NCI-H82 (cell line): Measurements from ENCODE around the gene CDC42BPG.

Experiments used
- DNase-seq: peaks from one replicate; lab custom pipeline; 2025; lab: John Stamatoyannopoulos, UW

CDC42BPG gene

DNA sequence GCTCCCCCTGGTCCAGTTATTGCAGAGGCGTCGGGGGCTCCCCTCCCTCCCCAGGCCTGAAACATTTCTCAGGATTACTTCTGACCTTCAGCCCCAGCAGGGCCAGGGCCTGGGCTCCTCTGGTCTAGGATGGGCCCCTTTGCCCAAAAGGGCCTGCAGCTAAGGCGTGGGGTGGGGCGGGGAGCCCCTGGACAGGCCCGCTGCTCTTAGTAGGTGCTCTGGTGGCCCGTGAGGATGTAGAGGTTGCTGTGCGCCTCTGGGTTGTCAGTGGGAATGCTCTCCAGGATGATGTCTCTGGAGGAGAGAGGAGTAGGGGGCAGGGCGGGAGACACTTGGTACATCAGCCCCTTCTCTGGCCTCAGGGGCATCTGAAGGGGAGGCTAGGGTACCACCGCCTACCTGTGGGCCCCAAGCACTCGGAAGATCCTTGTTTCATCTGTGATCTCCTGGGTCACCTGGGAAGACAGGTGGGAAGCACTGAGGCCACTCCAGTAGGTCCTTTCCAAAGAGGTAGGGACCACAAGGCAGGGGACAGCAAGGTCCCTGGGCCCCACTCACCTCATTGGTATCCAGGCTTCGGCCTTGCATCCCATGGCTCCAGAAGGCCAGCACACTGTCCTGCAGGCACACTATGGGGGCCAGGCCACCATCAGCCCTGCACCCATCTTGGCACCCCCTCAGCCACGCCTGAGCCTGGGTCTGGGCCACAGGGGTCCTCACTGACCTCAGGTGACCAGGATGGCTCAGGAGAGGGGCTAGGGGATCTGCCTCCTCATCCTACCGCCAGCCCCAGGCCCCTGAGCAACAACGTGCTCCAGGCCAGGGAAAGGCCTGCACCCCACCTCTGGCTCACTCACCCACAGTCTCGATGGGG, 54.9 kb downstream of the CDC42BPG start:
- DNase-seq, result no peak

DNA sequence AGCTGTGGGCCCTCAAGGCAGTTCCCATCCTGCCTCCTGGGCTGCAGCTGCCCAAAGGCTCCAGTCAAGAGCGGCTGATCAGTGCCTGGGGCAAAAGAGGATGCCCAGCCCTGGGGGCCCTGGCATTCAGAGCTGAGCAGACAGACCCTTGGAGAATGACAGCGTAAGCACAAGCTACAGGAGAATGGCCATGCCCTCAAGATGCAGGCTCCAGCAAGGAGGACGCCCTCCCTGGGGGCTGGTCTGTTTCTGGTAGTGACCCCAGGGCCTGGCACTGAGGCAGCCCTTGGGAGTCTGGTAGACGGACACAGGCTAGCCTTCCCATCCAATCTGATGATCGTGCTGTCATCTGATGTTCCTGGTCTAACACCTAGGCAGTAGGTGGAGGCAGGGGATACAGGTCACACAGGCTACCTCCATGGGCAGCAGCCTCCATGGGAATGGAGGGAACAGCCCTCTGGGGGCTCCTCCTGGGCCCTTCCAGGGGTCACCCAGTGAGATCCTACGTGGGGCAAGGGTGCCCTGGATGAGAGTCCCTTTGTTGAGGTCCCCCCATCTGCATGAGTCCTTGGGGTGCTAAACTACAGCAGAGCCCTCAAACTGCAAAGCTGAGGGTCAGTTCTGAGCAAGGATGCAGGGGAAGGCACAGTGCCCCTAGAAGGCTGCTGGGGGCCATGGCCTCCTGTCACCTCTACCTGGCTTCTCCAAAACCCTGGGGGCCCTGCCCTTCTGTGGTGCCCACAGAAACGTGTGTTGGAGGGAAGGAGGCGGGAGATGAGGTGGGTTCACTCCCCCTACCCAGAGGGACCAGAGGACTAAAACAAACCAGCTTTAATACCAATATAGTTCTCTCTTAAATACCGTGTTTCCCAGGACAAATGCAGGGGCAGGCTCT, 55.9 kb downstream of the CDC42BPG start:
- no peak for DNase-seq

DNA sequence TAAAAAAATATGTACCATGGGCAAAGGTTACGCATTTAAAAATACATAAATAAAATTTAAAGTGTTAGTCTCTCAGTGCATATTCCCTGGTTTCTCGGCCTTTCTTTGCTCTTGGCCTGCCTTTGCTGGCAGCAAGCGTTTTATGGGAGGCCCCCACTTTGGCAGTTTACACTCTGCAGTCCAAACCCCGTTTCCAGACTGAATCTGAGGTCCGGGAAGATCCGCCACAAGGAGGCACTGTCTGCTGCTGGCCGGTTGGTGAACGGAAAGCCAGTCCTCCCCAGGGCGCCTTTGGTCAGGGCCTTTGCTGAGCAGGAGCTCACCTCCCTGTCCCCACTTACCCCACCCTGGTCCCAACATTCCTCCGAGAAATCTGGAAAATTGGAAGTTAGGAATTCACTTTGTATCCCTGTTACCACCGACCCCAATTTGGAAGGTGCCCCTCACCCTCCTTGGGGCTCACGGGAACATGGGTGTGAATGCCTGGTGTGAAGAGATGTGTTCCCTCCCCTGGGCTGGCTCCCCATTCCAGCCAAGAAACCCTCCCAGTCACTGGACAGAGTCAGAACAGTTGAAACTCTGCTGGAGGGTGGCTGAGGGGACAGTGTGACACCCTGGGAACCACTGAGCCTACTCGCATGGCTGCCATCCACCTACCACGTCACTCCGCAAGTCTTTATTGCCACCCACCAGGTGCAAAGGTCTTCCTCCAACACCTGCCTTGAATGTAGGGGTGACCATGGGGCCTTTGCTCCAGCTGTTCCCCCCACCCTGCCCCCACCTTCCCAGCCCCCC, 56.7 kb downstream of the CDC42BPG start:
- peak; percentile 55 for DNase-seq

DNA sequence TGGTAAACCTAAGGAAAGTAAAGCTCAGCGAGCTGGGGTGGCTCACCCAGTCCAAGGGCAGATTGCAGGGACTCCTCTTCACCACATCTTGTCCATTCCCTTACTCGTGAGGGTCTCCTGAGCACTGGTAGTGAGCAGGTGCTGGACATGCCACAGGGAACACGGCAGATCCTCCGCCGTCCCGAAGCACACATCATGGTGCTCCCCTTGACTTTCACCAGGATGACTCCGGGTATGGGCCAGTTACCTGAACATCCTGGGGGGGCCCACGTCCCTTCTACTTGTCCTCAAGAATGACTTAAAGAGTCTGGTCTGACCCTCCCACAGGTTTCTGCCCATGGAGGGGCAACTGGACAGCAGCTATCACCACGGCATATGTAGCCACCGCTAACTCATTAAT, 58.1 kb downstream of the CDC42BPG start:
- no peak for DNase-seq

DNA sequence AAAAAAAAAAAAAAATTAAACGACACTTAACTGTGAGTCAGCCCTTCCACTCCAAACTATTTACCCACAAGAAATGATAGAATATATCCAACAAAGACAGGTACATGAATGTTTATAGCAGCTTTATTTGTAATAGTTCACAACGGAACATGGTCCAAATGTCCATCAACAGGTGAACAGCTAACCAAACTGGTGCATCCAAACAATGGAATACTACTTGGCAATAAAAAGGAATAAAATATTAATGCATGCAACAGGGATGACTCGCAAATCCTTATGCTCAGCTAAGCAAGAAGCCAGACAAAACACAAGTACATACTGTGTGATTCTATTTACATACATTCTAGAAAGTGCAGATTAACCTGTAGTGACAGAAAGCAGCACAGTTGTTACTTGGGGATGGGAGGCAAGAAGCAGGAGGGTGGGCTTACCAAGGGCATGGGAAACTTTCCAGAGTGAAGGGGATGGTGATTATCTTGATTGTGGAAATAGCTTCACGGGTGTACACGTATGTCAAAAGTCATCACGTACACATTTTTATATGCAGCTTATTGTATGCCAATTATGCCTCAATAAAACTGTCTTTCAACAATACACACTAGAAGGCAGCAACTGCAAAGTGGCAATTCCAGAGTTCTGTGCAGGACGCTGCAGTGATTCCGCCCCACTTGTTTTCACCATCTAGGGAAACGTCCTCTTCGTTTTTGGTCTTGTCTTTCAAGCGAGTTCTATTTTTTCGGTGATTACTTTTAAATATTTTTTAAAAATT, 59.5 kb downstream of the CDC42BPG start:
- DNase-seq, result no peak

DNA sequence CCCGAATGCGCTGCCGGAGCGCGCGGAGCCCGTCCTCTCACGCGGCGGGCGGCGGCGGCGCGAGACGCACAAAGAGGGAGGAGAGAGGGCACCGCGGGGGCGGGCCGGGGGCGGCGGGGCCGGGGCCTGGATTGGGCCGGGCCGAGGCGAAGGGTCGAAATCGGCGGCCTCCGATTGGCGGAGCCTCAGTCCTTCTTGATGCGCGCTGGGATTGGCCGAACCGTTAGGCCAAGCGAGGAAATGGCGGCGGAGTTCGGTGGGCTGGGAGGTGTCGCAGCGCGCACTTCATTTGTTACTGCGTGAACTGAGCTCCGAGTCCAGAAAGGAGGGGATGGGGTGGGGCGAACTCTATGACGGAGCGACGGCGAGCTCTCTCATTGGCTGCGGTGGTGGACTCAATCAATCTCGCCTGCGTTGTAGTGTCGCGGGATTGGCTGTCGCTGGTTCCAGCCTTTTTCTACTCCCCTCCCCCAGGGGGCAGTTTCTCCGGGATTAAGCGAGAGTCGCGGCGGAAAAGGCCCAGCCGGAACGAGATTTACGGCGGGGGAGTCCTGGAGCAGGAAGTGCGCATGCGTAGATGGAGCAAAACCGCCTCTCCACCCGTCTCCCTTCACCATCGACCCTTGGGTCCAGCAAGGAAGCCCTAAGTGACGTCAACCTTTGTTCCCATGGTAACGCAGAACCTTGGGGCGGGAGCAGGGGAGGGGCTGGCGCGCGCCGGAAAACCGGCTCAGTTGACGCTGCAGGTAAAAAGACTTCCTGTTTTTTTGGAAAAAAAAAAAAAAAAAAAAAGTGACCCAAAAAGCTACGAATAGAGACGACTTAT, 65.8 kb downstream of the CDC42BPG start, which contains the start of gene SF1:
SF1 (minus strand) TSS at position 70 of the 826 bp plus-strand sequence. CDS start 150 bp downstream, outside the sequence.
- DNase-seq, result peak; percentile 100

DNA sequence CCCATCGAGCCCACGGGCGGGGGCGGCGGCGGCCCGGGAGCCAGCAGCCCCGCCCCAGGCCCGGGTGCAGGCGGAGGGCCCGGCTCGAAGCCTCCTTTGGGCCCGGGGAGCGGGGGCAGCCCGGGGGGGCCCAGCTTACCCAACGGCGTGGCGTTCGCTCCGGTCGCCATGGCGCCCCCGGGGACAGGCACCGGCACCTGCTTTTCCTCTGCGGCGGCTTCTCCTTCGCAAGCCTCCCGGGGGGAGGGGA, 66.3 kb downstream of the CDC42BPG start:
- DNase-seq, result no peak

DNA sequence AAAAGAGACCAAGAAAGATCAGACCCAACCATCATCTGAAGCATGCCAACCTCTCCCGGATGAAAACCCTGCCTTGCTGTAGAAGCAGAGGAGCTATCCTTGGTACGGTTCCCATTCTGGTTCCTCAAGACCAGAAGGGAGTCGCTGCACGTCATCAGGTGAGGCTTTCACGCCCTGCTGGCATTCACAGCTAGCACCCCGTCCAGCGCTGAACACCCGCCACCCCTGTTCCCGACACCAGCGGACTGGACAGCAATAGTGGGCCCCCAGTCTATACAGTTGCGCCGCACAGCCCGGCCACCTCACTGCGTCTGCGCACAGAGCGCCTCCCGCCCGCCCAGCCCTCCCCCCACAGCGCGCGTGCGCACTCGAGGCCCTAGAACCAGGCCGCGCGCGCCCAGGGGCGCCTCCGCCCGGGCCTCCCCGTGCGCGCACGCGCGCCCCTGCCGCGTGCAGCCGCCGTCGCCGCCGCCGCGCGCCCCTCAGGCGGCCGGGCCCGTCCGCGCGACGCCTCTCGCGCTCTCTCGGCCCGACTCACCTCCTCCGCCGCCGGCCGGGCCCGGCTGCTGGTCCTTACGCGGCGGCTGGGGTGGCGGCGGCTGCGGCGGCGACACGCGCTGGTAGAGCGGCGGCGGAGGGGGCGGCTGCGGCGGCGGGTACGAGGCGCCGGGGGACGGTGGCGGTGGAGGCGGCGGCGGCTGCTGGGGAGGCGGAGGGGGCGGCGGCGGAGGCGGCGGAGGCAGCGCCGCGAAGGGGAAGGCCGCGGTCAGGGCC, 66.8 kb downstream of the CDC42BPG start:
- peak; percentile 81 for DNase-seq

DNA sequence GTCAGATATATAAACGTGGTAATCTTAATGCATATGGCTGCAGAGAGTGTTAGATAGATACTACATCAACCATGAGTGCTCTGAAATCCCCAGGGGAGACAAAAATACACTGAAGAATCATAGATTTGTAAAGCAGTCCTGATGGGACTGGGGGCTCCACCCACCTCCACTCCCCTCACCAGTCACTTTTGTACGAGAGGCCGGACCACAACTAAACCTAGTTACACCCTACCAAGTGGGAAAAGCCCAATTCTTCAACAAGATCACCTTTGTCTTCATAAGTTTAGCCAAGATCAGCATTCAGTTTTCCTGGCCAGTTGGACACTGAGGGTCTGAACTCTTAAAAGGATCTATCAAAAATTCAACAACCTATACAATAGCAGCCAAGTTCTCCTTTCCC, 67.6 kb downstream of the CDC42BPG start:
- no peak for DNase-seq

DNA sequence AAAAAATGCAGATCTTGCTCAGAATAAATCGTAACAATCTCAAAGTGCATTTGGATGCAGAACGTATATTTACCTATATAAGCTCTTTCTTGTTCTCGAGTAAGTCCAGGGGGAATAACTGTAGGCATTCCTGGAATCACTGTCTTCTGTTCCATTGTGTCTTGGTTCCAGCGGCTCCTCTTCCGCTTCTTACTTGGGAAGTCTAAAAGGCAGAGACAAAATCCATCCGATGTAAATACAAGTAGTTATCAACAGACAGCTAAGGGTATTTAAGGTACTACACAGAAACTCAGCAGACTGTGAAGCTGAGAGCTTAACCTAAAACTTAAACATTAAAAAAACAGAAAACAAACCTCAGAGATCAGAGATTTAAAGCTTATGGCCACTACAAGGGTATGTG, 68.0 kb downstream of the CDC42BPG start:
- no peak for DNase-seq

DNA sequence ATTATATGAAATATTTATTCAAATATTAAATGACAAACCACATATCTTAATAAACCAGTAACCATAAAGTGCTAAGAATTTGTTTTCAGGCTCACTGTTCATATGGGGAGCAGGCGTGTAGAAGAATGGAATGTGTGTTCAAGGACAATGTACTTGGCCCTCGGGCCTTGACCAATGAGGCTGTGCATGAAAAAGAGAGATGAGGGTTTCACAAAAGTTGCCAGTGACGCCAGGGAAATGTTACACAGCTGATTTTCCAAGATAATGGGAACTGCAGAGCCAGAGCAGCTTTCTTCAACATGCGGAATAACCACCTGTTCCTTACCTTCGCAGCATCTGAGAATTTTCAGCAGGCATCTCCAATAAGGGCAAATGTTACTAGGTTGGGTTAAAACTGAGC, 70.3 kb downstream of the CDC42BPG start:
- DNase-seq, result no peak
